ENCODE results near the gene CRYGA.
"Not testable (repeated sequence)": the region's sequence is repeated elsewhere in the genome, so short reads cannot be mapped to it uniquely, and the experiment has no call there.

Gene CRYGA

DNA sequence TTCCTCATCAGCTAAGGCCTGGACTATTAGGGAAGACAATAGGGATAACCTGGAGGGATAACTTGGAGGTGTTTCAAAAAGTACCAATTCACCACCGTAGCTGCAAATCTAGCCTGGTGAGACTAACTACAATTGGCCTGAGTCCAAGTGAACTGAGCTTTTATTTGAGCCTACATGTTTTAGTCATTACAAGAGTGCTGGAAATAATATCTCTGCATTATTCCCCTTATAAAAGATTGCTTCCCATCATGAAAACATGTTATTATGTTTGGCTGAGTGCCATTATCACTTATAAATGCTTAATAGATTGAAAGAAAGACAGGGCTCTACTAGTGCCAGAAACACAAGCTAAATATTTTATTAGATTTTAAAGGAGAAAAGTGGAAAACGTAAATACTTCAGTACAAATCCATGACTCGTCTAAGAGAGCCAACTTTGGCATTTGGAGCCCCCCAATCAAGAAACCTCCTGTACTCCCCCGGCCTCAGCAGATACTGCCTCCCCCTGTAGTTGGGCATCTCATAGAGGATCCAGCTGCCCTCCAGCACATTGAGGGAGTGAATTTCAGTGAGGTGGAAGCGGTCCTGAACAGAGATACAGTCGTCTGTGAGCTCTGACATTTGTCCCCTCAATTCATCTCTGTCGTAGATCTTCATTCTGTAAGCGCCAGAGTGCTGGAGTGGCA, 21.0 kb downstream of the CRYGA start:
- H3K4me1 ChIP-seq (ENCODE audit: control insufficient read depth, insufficient read depth, low read length) = no peaks in the 10 kb centered on the region
- no peak overlapping the region for H3K27ac ChIP-seq (ENCODE audit: low read length)
- no peak for DNase-seq (ENCODE audit: low read depth, low spot score)
- no peaks in the 10 kb centered on the region for H3K36me3 ChIP-seq (ENCODE audit: control insufficient read depth, insufficient read depth, low read length)
- WGBS (ENCODE audit: insufficient coverage, insufficient read length) = no CpG with 5 or more reads among the region's 8 CpGs
- no peaks in the 10 kb centered on the region for H3K9me3 ChIP-seq (ENCODE audit: control insufficient read depth, insufficient read depth, low read length)
- H3K27me3 ChIP-seq (ENCODE audit: control insufficient read depth, insufficient read depth, low read length) = no peaks in the 10 kb centered on the region
- no peak overlapping the region for H3K4me3 ChIP-seq (ENCODE audit: low read length)

DNA sequence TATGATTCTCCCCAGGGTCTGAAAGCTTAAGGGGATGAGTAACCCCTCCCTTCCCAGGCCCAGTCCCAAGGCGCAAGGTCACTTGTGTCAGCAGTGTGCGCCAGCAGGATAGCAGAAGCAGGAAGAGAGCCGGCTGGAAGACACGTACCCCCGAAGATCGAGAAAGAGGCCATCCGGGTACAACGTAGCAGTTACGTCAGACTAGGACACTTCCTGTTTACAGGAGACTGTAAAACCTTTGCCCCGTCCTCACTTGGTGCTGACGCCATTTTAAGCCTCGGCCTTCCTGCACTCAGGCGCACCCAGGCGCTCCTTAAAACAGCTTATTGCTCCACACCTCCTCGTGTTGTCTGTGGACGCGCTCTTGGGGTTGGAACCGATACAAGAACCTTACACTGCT, 23.9 kb downstream of the CRYGA start:
- no peak overlapping the region for H3K4me3 ChIP-seq (ENCODE audit: low read length)
- no peak overlapping the region for H3K27ac ChIP-seq (ENCODE audit: low read length)
- no CpG with 5 or more reads among the region's 18 CpGs for WGBS (ENCODE audit: insufficient coverage, insufficient read length)
- DNase-seq (ENCODE audit: low read depth, low spot score) = no peak
- peaks cover 1% of the 10 kb centered on the region; the same call in 1 of the 2 replicates for H3K4me1 ChIP-seq (ENCODE audit: control insufficient read depth, insufficient read depth, low read length)
- H3K27me3 ChIP-seq (ENCODE audit: control insufficient read depth, insufficient read depth, low read length) = no peaks in the 10 kb centered on the region
- no peaks in the 10 kb centered on the region for H3K36me3 ChIP-seq (ENCODE audit: control insufficient read depth, insufficient read depth, low read length)
- no peaks in the 10 kb centered on the region for H3K9me3 ChIP-seq (ENCODE audit: control insufficient read depth, insufficient read depth, low read length)

DNA sequence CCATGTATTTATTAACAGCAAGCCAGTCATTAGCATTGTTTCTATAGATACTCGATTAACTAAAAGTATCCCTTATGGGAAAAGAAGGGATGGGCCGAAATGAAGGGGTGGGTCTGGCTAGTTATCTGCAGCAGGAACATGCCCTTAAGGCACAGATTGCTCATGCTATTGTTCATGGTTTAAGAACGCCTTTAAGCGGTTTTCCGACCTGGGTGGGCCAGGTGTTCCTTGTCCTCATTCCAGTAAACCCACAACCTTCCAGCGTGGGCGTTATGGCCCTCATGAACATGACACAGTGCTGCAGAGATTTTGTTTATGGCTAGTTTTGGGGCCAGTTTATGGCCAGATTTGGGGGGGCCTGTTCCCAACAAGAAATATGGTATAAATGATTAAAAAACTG, 25.1 kb downstream of the CRYGA start:
- not testable (repeated sequence) for H3K9me3 ChIP-seq (ENCODE audit: control insufficient read depth, insufficient read depth, low read length); H3K4me1 ChIP-seq (ENCODE audit: control insufficient read depth, insufficient read depth, low read length); DNase-seq (ENCODE audit: low read depth, low spot score); H3K27me3 ChIP-seq (ENCODE audit: control insufficient read depth, insufficient read depth, low read length); H3K4me3 ChIP-seq (ENCODE audit: low read length); H3K36me3 ChIP-seq (ENCODE audit: control insufficient read depth, insufficient read depth, low read length); H3K27ac ChIP-seq (ENCODE audit: low read length)
- no CpG with 5 or more reads among the region's 7 CpGs for WGBS (ENCODE audit: insufficient coverage, insufficient read length)

DNA sequence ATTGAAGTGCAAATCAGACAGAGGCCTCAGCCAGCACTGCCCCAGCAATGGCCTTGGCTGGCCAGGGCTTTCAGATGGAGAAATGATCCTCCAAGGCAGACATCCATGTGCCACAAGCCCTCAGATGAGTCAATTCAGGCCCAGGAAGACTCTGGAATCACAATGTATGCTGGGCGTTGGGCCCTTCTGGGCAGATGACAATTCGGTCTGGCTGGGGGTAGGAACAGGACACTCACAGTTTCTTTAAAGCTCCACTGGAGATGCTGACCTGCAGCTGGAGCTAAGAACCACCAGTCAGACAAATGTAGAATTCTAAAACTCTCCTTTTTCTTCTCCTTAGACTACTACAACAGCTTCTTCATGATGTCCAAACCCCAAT, 26.7 kb downstream of the CRYGA start:
- Histone ChIP-seq H3K27ac (ENCODE audit: low read length) (no peak overlapping the region), H3K4me3 (ENCODE audit: low read length) (no peak overlapping the region), H3K27me3 (ENCODE audit: control insufficient read depth, insufficient read depth, low read length) (no peaks in the 10 kb centered on the region), H3K36me3 (ENCODE audit: control insufficient read depth, insufficient read depth, low read length) (no peaks in the 10 kb centered on the region), H3K4me1 (ENCODE audit: control insufficient read depth, insufficient read depth, low read length) (peaks cover 1% of the 10 kb centered on the region; the same call in 1 of the 2 replicates), H3K9me3 (ENCODE audit: control insufficient read depth, insufficient read depth, low read length) (no peaks in the 10 kb centered on the region)
- no peak for DNase-seq (ENCODE audit: low read depth, low spot score)
- WGBS (ENCODE audit: insufficient coverage, insufficient read length) = no CpG with 5 or more reads among the region's 2 CpGs

DNA sequence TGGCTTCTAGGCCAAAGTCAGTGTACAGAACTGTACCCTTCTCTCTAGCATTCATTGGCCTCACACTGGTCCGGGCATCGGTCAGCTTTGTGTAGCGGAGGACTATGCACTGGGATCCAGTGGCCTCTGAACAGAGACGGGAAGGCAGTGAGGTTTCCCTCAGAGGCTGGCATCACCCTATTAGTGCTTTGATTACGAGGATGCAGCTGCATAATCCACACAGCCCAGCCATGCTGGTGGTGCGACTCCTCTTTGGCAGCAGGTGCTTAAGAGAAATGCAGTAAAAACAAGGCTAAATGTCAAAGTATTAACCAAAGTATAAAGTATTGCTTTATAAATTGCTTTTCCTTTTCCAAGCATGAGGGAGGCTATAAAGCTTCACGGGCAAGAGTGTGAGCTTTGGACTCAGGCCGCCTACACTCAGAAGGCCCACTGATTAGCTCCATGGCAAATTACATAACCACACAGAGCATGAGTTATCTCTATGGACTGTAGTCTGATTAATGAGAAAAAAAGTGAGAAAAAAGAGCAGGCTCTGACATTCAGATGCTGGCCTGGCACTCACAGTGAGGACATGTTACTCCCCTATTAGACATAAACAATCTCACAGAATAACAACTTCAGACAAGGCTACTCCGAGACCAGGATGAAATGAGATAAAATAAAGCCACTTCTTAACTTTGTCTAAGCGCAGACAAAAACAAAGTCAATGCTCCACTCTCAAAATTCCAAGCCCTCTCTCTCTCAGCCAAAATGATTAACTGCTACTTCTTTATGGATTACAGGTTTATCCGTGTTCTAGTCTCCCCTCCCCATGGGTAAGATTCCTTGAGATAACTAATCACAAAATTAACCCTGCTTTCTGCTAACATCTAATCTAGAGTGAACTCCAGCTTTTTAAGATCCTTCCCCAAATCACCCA, 27.3 kb downstream of the CRYGA start:
- DNase-seq (ENCODE audit: low read depth, low spot score) = no peak
- no peak overlapping the region for H3K4me3 ChIP-seq (ENCODE audit: low read length)
- WGBS (ENCODE audit: insufficient coverage, insufficient read length) = no CpG with 5 or more reads among the region's 11 CpGs
- no peaks in the 10 kb centered on the region for H3K27me3 ChIP-seq (ENCODE audit: control insufficient read depth, insufficient read depth, low read length)
- H3K4me1 ChIP-seq (ENCODE audit: control insufficient read depth, insufficient read depth, low read length) = peaks cover 1% of the 10 kb centered on the region; the same call in 1 of the 2 replicates
- H3K36me3 ChIP-seq (ENCODE audit: control insufficient read depth, insufficient read depth, low read length) = no peaks in the 10 kb centered on the region
- H3K9me3 ChIP-seq (ENCODE audit: control insufficient read depth, insufficient read depth, low read length) = no peaks in the 10 kb centered on the region
- no peak overlapping the region for H3K27ac ChIP-seq (ENCODE audit: low read length)

DNA sequence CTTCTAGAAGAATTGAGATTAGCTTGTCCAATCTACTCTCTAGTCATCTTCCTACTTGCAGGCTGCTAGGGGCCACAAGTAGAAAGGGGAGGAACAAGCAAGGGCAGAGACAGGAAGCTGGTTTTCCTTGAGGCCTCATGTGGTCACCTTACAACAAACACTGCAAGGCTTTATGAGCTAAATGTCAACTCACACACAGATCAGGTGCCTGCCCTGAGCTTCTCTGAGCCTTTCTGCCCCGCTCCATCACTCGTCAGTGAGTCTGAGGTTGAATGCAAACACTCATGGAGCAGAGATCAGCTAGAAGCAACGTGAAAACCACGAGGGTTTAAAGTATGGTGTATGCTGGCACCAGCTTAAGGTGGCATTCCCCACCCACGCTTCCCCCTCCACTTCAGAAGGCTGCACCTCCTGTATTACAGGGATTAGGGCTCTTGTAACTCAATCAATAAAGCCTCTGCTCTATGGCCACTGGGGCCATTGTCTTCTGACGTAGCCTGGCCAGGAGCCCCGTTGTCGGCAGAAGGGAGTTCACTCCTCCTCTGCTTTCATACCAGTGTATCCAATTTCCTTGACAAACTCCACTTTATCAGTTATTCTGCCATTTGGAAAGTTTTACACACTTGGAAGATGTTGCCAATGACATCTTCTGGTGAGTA, 28.3 kb downstream of the CRYGA start:
- no peaks in the 10 kb centered on the region for H3K27me3 ChIP-seq (ENCODE audit: control insufficient read depth, insufficient read depth, low read length)
- H3K4me3 ChIP-seq (ENCODE audit: low read length) = no peak overlapping the region
- no peak overlapping the region for H3K27ac ChIP-seq (ENCODE audit: low read length)
- no peaks in the 10 kb centered on the region for H3K9me3 ChIP-seq (ENCODE audit: control insufficient read depth, insufficient read depth, low read length)
- no CpG with 5 or more reads among the region's 8 CpGs for WGBS (ENCODE audit: insufficient coverage, insufficient read length)
- DNase-seq (ENCODE audit: low read depth, low spot score) = no peak
- no peaks in the 10 kb centered on the region for H3K36me3 ChIP-seq (ENCODE audit: control insufficient read depth, insufficient read depth, low read length)
- peaks cover 1% of the 10 kb centered on the region; the same call in 1 of the 2 replicates for H3K4me1 ChIP-seq (ENCODE audit: control insufficient read depth, insufficient read depth, low read length)

DNA sequence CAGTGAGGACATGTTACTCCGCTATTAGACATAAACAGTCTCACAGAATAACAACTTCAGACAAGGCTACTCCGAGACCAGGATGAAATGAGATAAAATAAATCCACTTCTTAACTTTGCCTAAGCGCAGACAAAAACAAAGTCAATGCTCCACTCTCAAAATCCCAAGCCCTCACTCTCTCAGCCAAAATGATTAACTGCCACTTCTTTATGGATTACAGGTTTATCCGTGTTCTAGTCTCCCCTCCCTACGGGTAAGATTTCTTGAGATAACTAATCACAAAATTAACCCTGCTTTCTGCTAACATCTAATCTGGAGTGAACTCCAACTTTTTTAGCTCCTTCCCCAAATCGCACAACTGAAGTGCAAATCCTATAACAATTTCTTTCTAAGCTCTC, 32.7 kb downstream of the CRYGA start:
- Histone ChIP-seq H3K27ac (ENCODE audit: low read length) (no peak overlapping the region), H3K9me3 (ENCODE audit: control insufficient read depth, insufficient read depth, low read length) (no peaks in the 10 kb centered on the region), H3K4me1 (ENCODE audit: control insufficient read depth, insufficient read depth, low read length) (peaks cover 1% of the 10 kb centered on the region; the same call in 1 of the 2 replicates), H3K36me3 (ENCODE audit: control insufficient read depth, insufficient read depth, low read length) (no peaks in the 10 kb centered on the region), H3K27me3 (ENCODE audit: control insufficient read depth, insufficient read depth, low read length) (no peaks in the 10 kb centered on the region), H3K4me3 (ENCODE audit: low read length) (no peak overlapping the region)
- WGBS (ENCODE audit: insufficient coverage, insufficient read length) = no CpG with 5 or more reads among the region's 6 CpGs
- no peak for DNase-seq (ENCODE audit: low read depth, low spot score)

DNA sequence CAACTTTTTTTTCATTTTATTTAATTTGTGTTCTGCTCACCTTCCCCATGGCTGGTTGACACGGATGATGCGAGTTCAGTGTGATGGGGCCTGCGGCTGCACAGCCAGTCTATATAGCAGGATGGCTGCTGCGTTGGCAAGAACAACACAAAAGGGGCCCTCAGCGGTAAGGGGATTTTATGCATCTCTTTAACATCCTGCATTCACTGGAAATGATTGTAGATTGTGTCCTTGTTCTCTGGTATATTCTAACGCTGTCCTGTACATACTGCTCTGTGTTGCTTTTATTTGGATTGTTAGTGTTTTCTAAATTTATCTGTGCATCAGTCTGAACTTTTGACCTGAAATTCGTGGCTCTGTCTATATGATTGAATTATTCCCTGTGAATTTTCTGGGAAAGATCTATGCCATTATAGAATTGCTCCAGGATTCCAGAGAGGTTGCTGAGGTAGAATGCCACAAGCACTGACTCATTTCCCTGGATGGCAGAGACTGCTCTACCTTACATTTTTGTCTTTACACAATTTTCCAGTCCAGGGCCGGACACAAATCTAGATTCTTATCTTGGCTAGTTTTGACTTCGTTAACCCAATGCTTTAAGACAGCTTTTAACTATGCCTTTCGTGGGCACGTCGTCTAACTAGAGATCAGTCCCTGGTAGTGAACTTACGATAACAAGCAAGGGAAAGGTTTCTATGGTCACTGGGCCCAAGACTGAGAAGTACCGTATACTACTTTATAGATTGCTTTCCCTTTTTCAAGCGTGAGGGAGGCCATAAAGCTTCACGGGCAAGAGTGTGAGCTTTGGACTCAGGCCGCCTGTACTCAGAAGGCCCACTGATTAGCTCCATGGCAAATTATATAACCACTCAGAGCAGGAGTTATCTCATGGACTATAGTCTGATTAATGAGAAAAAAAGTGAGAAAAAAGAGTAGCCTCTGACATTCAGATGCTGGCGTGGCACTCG, 33.4 kb downstream of the CRYGA start, which contains the start of gene CRYGC:
Gene CRYGC (minus strand): TSS at position 85 of the 968 bp plus-strand sequence. CDS start 36 bp downstream, at position 49.
- Histone ChIP-seq H3K4me3 (ENCODE audit: low read length) (no peak within 1 kb of the TSS), H3K27ac (ENCODE audit: low read length) (no peak within 1 kb of the TSS), H3K9me3 (ENCODE audit: control insufficient read depth, insufficient read depth, low read length) (no peaks in the 10 kb centered on the region), H3K36me3 (ENCODE audit: control insufficient read depth, insufficient read depth, low read length) (no peaks in the 10 kb centered on the region), H3K4me1 (ENCODE audit: control insufficient read depth, insufficient read depth, low read length) (peaks cover 1% of the 10 kb centered on the region; the same call in 1 of the 2 replicates), H3K27me3 (ENCODE audit: control insufficient read depth, insufficient read depth, low read length) (no peaks in the 10 kb centered on the region)
- no peak for DNase-seq (ENCODE audit: low read depth, low spot score)
- WGBS (ENCODE audit: insufficient coverage, insufficient read length) = no CpG with 5 or more reads among the region's 19 CpGs

DNA sequence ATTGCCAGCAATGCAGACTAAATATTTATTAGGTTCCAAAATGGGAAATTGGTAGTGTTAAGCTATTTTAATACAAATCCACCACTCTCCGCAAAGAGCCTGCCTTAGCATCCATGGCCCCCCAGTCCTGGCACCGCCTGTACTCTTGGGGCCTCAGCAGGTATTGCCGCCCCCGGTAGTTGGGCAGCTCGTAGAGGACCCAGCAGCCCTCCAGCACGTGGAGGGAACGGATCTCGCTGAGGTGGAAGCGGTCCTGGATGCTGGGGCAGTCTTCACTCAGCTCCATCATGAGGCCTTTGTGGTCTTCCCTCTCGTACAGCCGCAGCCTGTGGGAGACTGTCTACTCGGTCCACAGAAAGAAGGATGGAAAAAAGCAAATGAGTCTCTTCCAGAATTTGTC, 35.3 kb downstream of the CRYGA start:
- DNase-seq (ENCODE audit: low read depth, low spot score) = no peak
- Histone ChIP-seq H3K9me3 (ENCODE audit: control insufficient read depth, insufficient read depth, low read length) (no peaks in the 10 kb centered on the region), H3K27ac (ENCODE audit: low read length) (no peak overlapping the region), H3K4me3 (ENCODE audit: low read length) (no peak overlapping the region), H3K4me1 (ENCODE audit: control insufficient read depth, insufficient read depth, low read length) (no peaks in the 10 kb centered on the region), H3K27me3 (ENCODE audit: control insufficient read depth, insufficient read depth, low read length) (no peaks in the 10 kb centered on the region), H3K36me3 (ENCODE audit: control insufficient read depth, insufficient read depth, low read length) (no peaks in the 10 kb centered on the region)
- no CpG with 5 or more reads among the region's 12 CpGs for WGBS (ENCODE audit: insufficient coverage, insufficient read length)
